Heart left ventricle (tissue), 16 donors: ENCODE results near the gene TAF6L. TPM values are rescaled to one million over a fixed set of nuclear protein-coding genes. Genes with fewer than 3 reads are reported as not detected.

Source experiments
- ATAC-seq, 4 donors: fragments of 200-7000 bp; cut with Tn5 transposase; one replicate each; pipeline ENCODE4 v1.9.1; 2020 to 2022; ENCODE audit warnings: moderate library complexity in 4 of 4, mild to moderate bottlenecking in 3 of 4, moderate number of reproducible peaks in 1 of 4
- DNase-seq, 5 donors: peaks; one replicate each; pipeline ENCODE4 v3.0.0-alpha.2; 2020
- H3K27ac ChIP-seq, 12 donors: fragments of 200-600 bp; sonication (generic) in 4 of 12; one replicate each; pipeline versions ENCODE4 v1.5.0 to v1.8.0; 2016 to 2022; ENCODE audit warnings: mild to moderate bottlenecking in 2 of 12
- H3K27me3 ChIP-seq, 9 donors: fragments of 200-600 bp; sonication (generic) in 2 of 9; one replicate each; pipeline versions ENCODE4 v1.5.1 to v1.8.0; 2016 to 2022; ENCODE audit warnings: mild to moderate bottlenecking in 3 of 9
- H3K36me3 ChIP-seq, 9 donors: fragments of 200-600 bp; sonication (generic) in 2 of 9; one replicate each; pipeline versions ENCODE4 v1.5.0 to v1.8.0; 2018 to 2022; ENCODE audit warnings: mild to moderate bottlenecking in 2 of 9
- H3K4me1 ChIP-seq, 12 donors: fragments of 200-600 bp; sonication (generic) in 4 of 12; one replicate each; pipeline versions ENCODE4 v1.5.0 to v1.8.0; 2016 to 2022; ENCODE audit warnings: mild to moderate bottlenecking in 3 of 12
- H3K4me3 ChIP-seq, 12 donors: fragments of 200-600 bp; sonication (generic) in 4 of 12; one replicate each; pipeline versions ENCODE4 v1.5.0 to v1.8.0; 2017 to 2022; ENCODE audit warnings: mild to moderate bottlenecking in 9 of 12, moderate library complexity in 4 of 12
- H3K9me3 ChIP-seq, 12 donors: fragments of 200-600 bp; sonication (generic) in 4 of 12; one replicate each; pipeline versions ENCODE4 v1.5.0 to v1.8.0; 2016 to 2022; ENCODE audit warnings: mild to moderate bottlenecking in 1 of 12
- POLR2A ChIP-seq, 2 donors: fragments of 450-650 bp; IDR thresholded peaks; one replicate each; pipeline ENCODE4 v1.6.1; 2017; ENCODE audit warnings: antibody characterized with exemption in 2 of 2, mild to moderate bottlenecking in 2 of 2, moderate library complexity in 2 of 2
- WGBS, 4 donors: extraction: QIAGEN DNeasy Blood & Tissue Kit in 2 of 4; methylation state at CpG; one replicate each; pipeline versions ENCODE4 v1.1.5 to v1.1.7; 2013 to 2018; 5-methylcytosine and 5-hydroxymethylcytosine counted together
- intact Hi-C, 10 donors: fragments of 100-400 bp; cut with DNase I; formaldehyde crosslinking; loops; one replicate each; pipeline versions ENCODE4 v1.11.1 to v1.14.2; 2022
- polyA plus RNA-seq, 2 donors: library from polyadenylated mRNA; stranded (reverse); fragments of 200-250 nt; gene quantifications; one replicate each; pipeline ENCODE4 v1.2.3, GENCODE V29; 2013
- total RNA-seq, 9 donors: library from RNA; depleted of rRNA in 2 of 9; stranded (reverse); fragments of >200 nt in 2 of 9; fragmentation: NEBNext Ultra II Directional in 3 of 9; extraction: Animal tissue kit (Norgen Biotek cat#: 25700) in 3 of 9; gene quantifications; one replicate each; pipeline versions ENCODE4 v1.1.0 to v1.2.4, GENCODE V29; 2016 to 2023
- TF ChIP-seq, protein P1 (sequence below), 12 donors: fragments of 200-600 bp; sonication (generic) in 4 of 12; IDR thresholded peaks; one replicate each; pipeline versions ENCODE4 v1.5.0 to v1.8.0; 2018 to 2022; ENCODE audit warnings: antibody characterized with exemption in 12 of 12, mild to moderate bottlenecking in 5 of 12
- donor health status: ischemic (EF 13 %, LVEDD 7.1; RV severe dilation, severe dysfunction).
- donor health status: healthy with polysubstance abuse.
- donor health status: DM: no; HTN: yes; CAD: no.
- donor health status: DM: no; HTN: no; CAD: no.
- donor health status: ischemic (EF 25% LVEDD 6.9; RV normal size, moderate dysfunction).
- donor health status: ischemic (EF 25% LVEDD 5.7; RV mildly dilated, moderate dysfunction).
- donor health status: healthy.
- donor health status: DM: yes; HTN: yes; CAD: no.
- donor health status: ischemic (EF 35%, LVEDD 5.7; RV mildly dilated, moderate dysfunction).
- donor health status: nonischemic (EF 11% LVEDD 7.7; RV severe dilation, severe dysfunction).
- donor health status: DM: yes; HTN: yes; CAD: no.
- donor health status: PGD.
- donor health status: ischemic (EF 29% LVEDD 5.4; RV normal size, mild dysfunction).
- donor health status: nonischemic (EF 23%, LVEDD 6.1; RV moderate dilation, normal function).

Gene TAF6L
- total and polyA plus RNA-seq, 11 donors = 7.1 to 19.5 (median 9.3) TPM

DNA sequence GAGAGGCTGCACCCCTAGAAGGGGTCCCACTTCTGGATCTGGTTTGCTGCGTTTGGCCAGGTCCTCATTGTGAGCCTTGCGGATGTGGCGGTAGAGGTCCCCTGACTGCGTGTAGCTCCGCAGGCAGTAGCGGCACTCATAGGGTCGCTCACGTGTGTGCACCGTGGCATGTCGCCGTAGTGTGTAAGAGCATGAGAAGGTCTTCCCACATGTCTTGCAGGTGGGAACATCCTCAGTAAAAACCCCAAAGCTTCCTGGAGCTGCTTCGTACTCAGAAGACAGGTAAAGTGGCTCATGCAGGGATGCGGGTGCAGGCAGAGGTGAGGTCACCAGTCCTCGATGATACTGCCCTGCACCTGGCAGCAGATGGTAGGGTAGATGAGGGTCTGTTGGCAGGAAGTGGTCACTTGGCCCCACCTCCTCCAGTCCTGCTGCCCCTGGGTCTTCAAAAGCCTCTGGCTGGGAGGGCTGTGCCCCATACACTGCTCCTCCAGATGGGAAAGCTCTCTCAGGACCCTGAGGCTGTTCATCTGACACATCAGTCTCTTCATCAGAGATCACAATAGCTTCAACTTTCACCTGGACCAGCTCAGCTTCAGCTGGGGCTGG, 18.9 kb upstream of the TAF6L start:
- TF ChIP-seq POLR2A (IDR thresholded peaks at IDR 0.05) = no peak
- TF ChIP-seq, protein P1, sequence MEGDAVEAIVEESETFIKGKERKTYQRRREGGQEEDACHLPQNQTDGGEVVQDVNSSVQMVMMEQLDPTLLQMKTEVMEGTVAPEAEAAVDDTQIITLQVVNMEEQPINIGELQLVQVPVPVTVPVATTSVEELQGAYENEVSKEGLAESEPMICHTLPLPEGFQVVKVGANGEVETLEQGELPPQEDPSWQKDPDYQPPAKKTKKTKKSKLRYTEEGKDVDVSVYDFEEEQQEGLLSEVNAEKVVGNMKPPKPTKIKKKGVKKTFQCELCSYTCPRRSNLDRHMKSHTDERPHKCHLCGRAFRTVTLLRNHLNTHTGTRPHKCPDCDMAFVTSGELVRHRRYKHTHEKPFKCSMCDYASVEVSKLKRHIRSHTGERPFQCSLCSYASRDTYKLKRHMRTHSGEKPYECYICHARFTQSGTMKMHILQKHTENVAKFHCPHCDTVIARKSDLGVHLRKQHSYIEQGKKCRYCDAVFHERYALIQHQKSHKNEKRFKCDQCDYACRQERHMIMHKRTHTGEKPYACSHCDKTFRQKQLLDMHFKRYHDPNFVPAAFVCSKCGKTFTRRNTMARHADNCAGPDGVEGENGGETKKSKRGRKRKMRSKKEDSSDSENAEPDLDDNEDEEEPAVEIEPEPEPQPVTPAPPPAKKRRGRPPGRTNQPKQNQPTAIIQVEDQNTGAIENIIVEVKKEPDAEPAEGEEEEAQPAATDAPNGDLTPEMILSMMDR (IDR thresholded peaks at IDR 0.05) = no peak
- no peak overlapping the region for H3K4me3 ChIP-seq
- H3K36me3 ChIP-seq = peaks cover 0 to 38% (median 23%) of the 10 kb centered on the region in 9 donors
- no peaks in the 10 kb centered on the region for H3K27me3 ChIP-seq
- peak overlapping the region in 1 of 12 donors; percentile 96 for H3K27ac ChIP-seq
- intact Hi-C loops = no loop called here
- DNase-seq (no peak), ATAC-seq (no peak)
- peaks cover 3 to 43% (median 16%) of the 10 kb centered on the region in 12 donors for H3K4me1 ChIP-seq
- no peaks in the 10 kb centered on the region for H3K9me3 ChIP-seq
- WGBS, 4 donors = 92 to 98% (median 95%) methylated on average over 12 to 14 of the region's 14 CpGs

DNA sequence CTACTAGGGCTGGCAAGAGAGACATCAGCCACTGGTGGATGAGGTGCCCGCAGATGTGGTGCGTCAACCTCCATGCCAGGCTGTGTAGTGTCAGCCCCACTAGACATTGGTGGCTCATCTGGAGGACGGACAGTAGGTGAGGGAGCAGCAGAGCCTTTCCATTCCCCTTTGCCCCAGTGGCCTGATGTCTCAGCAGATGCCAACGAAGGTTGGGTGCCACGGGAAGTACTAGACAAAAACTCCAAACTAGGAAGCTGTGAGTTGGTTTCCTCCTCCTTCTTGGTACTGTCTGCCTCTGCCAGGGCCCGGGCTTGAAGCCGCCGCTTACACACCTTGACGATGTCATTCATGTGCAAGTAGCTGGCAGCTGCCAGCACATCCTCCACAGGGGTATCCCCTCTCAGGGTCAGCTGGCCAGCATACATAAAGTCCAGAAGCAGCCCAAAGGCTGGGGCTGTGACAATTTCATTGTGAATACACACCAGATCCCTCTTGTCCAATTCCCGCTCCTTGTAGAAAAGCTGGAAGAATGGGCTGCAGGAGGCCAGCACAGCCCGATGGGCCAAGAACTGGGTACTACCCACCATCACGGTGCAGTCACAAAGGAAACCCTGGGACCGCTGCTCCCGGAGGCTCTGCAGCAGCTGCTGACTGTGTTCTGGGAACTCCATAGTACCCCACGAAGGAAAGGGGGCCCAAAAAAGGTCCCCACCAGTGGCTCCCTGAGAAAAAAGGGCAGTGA, 18.0 kb upstream of the TAF6L start:
- peaks cover 0 to 37% (median 23%) of the 10 kb centered on the region in 9 donors for H3K36me3 ChIP-seq
- H3K4me1 ChIP-seq = peaks cover 3 to 43% (median 16%) of the 10 kb centered on the region in 12 donors
- intact Hi-C loops = loop anchor here in 2 of 10 donors (1.0 kb wide), 2 partner anchors 18 to 25 kb away; partner anchors contain the start of genes TAF6L (in 1 of the 2) and TTC9C (in 1 of the 2)
- H3K27ac ChIP-seq = peak overlapping the region; percentile 85 to 97 (median 94)
- no peaks in the 10 kb centered on the region for H3K27me3 ChIP-seq
- 71 to 80% (median 75%) methylated on average over 13 to 15 of the region's 15 CpGs for WGBS, 4 donors
- H3K4me3 ChIP-seq = peak overlapping the region in 11 of 12 donors; percentile 21 to 86 (median 71)
- ATAC-seq (no peak), DNase-seq (no peak)
- TF ChIP-seq, protein P1 (IDR thresholded peaks at IDR 0.05) = no peak
- no peak for TF ChIP-seq POLR2A (IDR thresholded peaks at IDR 0.05)
- no peaks in the 10 kb centered on the region for H3K9me3 ChIP-seq

- peak within 1 kb of the TSS; percentile 21 to 86 (median 71) for H3K4me3 ChIP-seq
- peaks cover 3 to 43% (median 16%) of the 10 kb centered on the region in 12 donors for H3K4me1 ChIP-seq
- H3K36me3 ChIP-seq = peaks cover 0 to 29% (median 20%) of the 10 kb centered on the region in 9 donors
- intact Hi-C loops = loop anchor here in 2 of 10 donors (1.0 to 2.0 kb wide), 3 partner anchors 17 to 26 kb away; partner anchors contain the start of genes TTC9C (in 2 of the 2) and TAF6L (in 1 of the 2)
- TF ChIP-seq, protein P1 (IDR thresholded peaks at IDR 0.05) = peak in 1 of 12 donors; percentile 13
- TF ChIP-seq POLR2A (IDR thresholded peaks at IDR 0.05) = peak in 1 of 2 donors; percentile 74
- WGBS, 4 donors = 1 to 2% (median 1%) methylated on average over 47 of the region's 47 CpGs
- H3K27me3 ChIP-seq = no peaks in the 10 kb centered on the region
- ATAC-seq = peak; percentile 97 to 98 (median 98)
- no peaks in the 10 kb centered on the region for H3K9me3 ChIP-seq
- H3K27ac ChIP-seq = peak within 1 kb of the TSS; percentile 85 to 97 (median 94)
- peak; percentile 96 to 99 (median 99) for DNase-seq
Measured at GRCh38 chr11:62753736-62754603, 17.2 kb upstream of the TAF6L start, which contains the start of gene ZBTB3. Gene ZBTB3 (minus strand): TSS chr11:62754160. CDS start chr11:62753664, 496 bp downstream.
